SK-N-SH treated with all-trans-retinoic acid at 6 μM for 48 hours (cell line): ENCODE data around the gene ESPNL.

ENCODE experiments used
- ATAC-seq: fragments of 200-7000 bp; cut with Tn5 transposase; 3 replicates; pipeline ENCODE4 v1.9.1; 2020; ENCODE audit warnings: mild to moderate bottlenecking, moderate library complexity
- ARNTL ChIP-seq: fragments of 450-650 bp; formaldehyde crosslinking; IDR thresholded peaks from 2 replicates; pipeline ENCODE4 v1.5.0; 2020; ENCODE audit warnings: low read depth, mild to moderate bottlenecking, moderate library complexity, borderline replicate concordance
- BACH2 ChIP-seq: fragments of 250-450 bp; sonication (Bioruptor Pico); IDR thresholded peaks from 2 replicates; pipeline ENCODE4 v1.9.0; 2021; ENCODE audit warnings: mild to moderate bottlenecking, borderline replicate concordance
- CREB5 ChIP-seq: fragments of 250-450 bp; sonication (Bioruptor Pico); IDR thresholded peaks from 2 replicates; pipeline ENCODE4 v1.5.1; 2020; ENCODE audit warnings: low read depth, mild to moderate bottlenecking, moderate library complexity
- CSRNP3 ChIP-seq: fragments of 250-450 bp; sonication (Bioruptor Pico); IDR thresholded peaks from 2 replicates; pipeline ENCODE4 v1.5.1; 2021; ENCODE audit warnings: mild to moderate bottlenecking, moderate library complexity
- ESRRG ChIP-seq: fragments of 250-450 bp; sonication (Bioruptor Pico); IDR thresholded peaks from 2 replicates; pipeline ENCODE4 v1.6.1; 2021; ENCODE audit warnings: mild to moderate bottlenecking
- GLIS3 ChIP-seq: fragments of 250-450 bp; sonication (Bioruptor Pico); IDR thresholded peaks from 2 replicates; pipeline ENCODE4 v1.5.0; 2020; ENCODE audit warnings: mild to moderate bottlenecking, moderate library complexity
- ISL1 ChIP-seq: fragments of 250-450 bp; sonication (Bioruptor Pico); IDR thresholded peaks from 2 replicates; pipeline ENCODE4 v2.1.2; 2022; ENCODE audit warnings: mild to moderate bottlenecking, moderate library complexity
- OSR1 ChIP-seq: fragments of 250-450 bp; sonication (Bioruptor Pico); IDR thresholded peaks from 2 replicates; pipeline ENCODE4 v1.8.0; 2022; ENCODE audit warnings: moderate library complexity, mild to moderate bottlenecking, inconsistent platforms
- PATZ1 ChIP-seq: fragments of 250-450 bp; sonication (Bioruptor Pico); IDR thresholded peaks from 2 replicates; pipeline ENCODE4 v1.8.0; 2020; ENCODE audit warnings: mild to moderate bottlenecking, moderate library complexity, borderline replicate concordance
- POU6F1 ChIP-seq: fragments of 250-450 bp; sonication (Bioruptor Pico); IDR thresholded peaks from 2 replicates; pipeline ENCODE4 v1.8.0; 2021; ENCODE audit warnings: low read depth, mild to moderate bottlenecking, moderate library complexity, borderline replicate concordance
- RARB ChIP-seq: fragments of 250-450 bp; sonication (Bioruptor Pico); IDR thresholded peaks from 2 replicates; pipeline ENCODE4 v1.8.0; 2021; ENCODE audit warnings: mild to moderate bottlenecking, moderate library complexity
- SNAI2 ChIP-seq: fragments of 250-450 bp; sonication (Bioruptor Pico); IDR thresholded peaks from 2 replicates; pipeline ENCODE4 v1.5.0; 2020; ENCODE audit warnings: mild to moderate bottlenecking, moderate library complexity
- TCF4 ChIP-seq: fragments of 250-450 bp; sonication (Bioruptor Pico); IDR thresholded peaks from 2 replicates; pipeline ENCODE4 v1.8.0; 2021; ENCODE audit warnings: mild to moderate bottlenecking, moderate library complexity, borderline replicate concordance
- TOX ChIP-seq: fragments of 250-450 bp; sonication (Bioruptor Pico); IDR thresholded peaks from 2 replicates; pipeline ENCODE4 v1.8.0; 2021; ENCODE audit warnings: mild to moderate bottlenecking, moderate library complexity, borderline replicate concordance
- TSHZ2 ChIP-seq: fragments of 250-450 bp; sonication (Bioruptor Pico); IDR thresholded peaks from 2 replicates; pipeline ENCODE4 v1.5.0; 2020; ENCODE audit warnings: mild to moderate bottlenecking, moderate library complexity
- ZC3H10 ChIP-seq: fragments of 250-450 bp; sonication (Bioruptor Pico); IDR thresholded peaks from 2 replicates; pipeline ENCODE4 v1.5.1; 2021; ENCODE audit warnings: mild to moderate bottlenecking, moderate library complexity
- ZFP3 ChIP-seq: fragments of 250-450 bp; sonication (Bioruptor Pico); IDR thresholded peaks from 2 replicates; pipeline ENCODE4 v1.5.0; 2020; ENCODE audit warnings: mild to moderate bottlenecking, moderate library complexity
- ZFP30 ChIP-seq: fragments of 450-650 bp; formaldehyde crosslinking; IDR thresholded peaks from 2 replicates; pipeline ENCODE4 v1.5.0; 2022; ENCODE audit warnings: mild to moderate bottlenecking, moderate library complexity
- ZNF565 ChIP-seq: fragments of 450-650 bp; formaldehyde crosslinking; conservative IDR thresholded peaks from 2 replicates; pipeline ENCODE4 v1.5.0; 2020; ENCODE audit warnings: low read depth, mild to moderate bottlenecking, moderate library complexity
- ZNF70 ChIP-seq: fragments of 450-650 bp; formaldehyde crosslinking; IDR thresholded peaks from 2 replicates; pipeline ENCODE4 v1.5.0; 2020; ENCODE audit warnings: mild to moderate bottlenecking, moderate library complexity
- ZNF8 ChIP-seq: fragments of 450-650 bp; formaldehyde crosslinking; IDR thresholded peaks from 2 replicates; pipeline ENCODE4 v1.5.0; 2020; ENCODE audit warnings: mild to moderate bottlenecking, moderate library complexity

Gene ESPNL

GRCh38 chr2:238171575-238172187 is 71.5 kb downstream of the ESPNL start:
- no peak for ATAC-seq
- TF ChIP-seq ZFP30 (CRISPR knock-in tag): no peak
- TF ChIP-seq PATZ1 (CRISPR knock-in tag): no peak
- TF ChIP-seq ZNF565 (CRISPR knock-in tag): no peak
- TF ChIP-seq GLIS3 (CRISPR knock-in tag): no peak
- TF ChIP-seq ZNF8 (CRISPR knock-in tag): no peak
- TF ChIP-seq SNAI2: no peak
- TF ChIP-seq POU6F1 (CRISPR knock-in tag): no peak
- TF ChIP-seq ZNF70: no peak
- TF ChIP-seq TCF4 (CRISPR knock-in tag): no peak
- no peak for TF ChIP-seq TOX
- TF ChIP-seq RARB (CRISPR knock-in tag): no peak
- TF ChIP-seq OSR1 (CRISPR knock-in tag): no peak
- TF ChIP-seq ESRRG (CRISPR knock-in tag): no peak
- TF ChIP-seq ZFP3: no peak
- no peak for TF ChIP-seq ARNTL (CRISPR knock-in tag)
- TF ChIP-seq CREB5 (CRISPR knock-in tag): no peak
- TF ChIP-seq ISL1 (CRISPR knock-in tag): no peak
- no peak for TF ChIP-seq BACH2 (CRISPR knock-in tag)
- TF ChIP-seq CSRNP3: no peak

GRCh38 chr2:238172439-238172838 is 72.3 kb downstream of the ESPNL start:
- ATAC-seq: no peak
- TF ChIP-seq TCF4 (CRISPR knock-in tag): no peak
- no peak for TF ChIP-seq ZC3H10 (CRISPR knock-in tag)
- TF ChIP-seq ARNTL (CRISPR knock-in tag): no peak
- TF ChIP-seq OSR1 (CRISPR knock-in tag): no peak
- TF ChIP-seq ZFP3: no peak
- no peak for TF ChIP-seq CSRNP3
- no peak for TF ChIP-seq ZNF565 (CRISPR knock-in tag)
- TF ChIP-seq TSHZ2 (CRISPR knock-in tag): no peak
- no peak for TF ChIP-seq RARB (CRISPR knock-in tag)
- no peak for TF ChIP-seq BACH2 (CRISPR knock-in tag)
- no peak for TF ChIP-seq ZFP30 (CRISPR knock-in tag)
- no peak for TF ChIP-seq CREB5 (CRISPR knock-in tag)
- TF ChIP-seq TOX: no peak
- no peak for TF ChIP-seq ZNF70
- no peak for TF ChIP-seq SNAI2
- TF ChIP-seq GLIS3 (CRISPR knock-in tag): no peak
